ENCODE measurements around the gene SUFU.

GRCh38 chr10:102630663-102631062 lies 126.9 kb downstream of the SUFU start:
- TF ChIP-seq ZNF274 (IDR thresholded peaks at IDR 0.05; ENCODE audit: low read depth, low read length) (no peak), YY1 (IDR thresholded peaks at IDR 0.05; ENCODE audit: insufficient read depth, insufficient read length) (no peak)
